Effector memory CD8-positive, alpha-beta T cell (primary cell): ENCODE data around the gene TBC1D10A.

Experiments
- ATAC-seq: fragments of 150-1000 bp; cut with Tn5 transposase; replicated peaks from 2 replicates; pipeline ENCODE4 v1.10.0; 2021; ENCODE audit warnings: mild to moderate bottlenecking, moderate library complexity
- DNase-seq, 3 experiments: peaks; one replicate each; pipeline ENCODE4 v3.0.0; 2021
- H3K27ac Mint-ChIP-seq, 2 donors: one replicate each; pipeline ENCODE4 v1.8.0; 2022; ENCODE audit warnings: mild to moderate bottlenecking in 2 of 2, mixed read lengths in 2 of 2, moderate library complexity in 2 of 2
- H3K27me3 Mint-ChIP-seq, 2 donors: one replicate each; pipeline ENCODE4 v1.8.0; 2022; ENCODE audit warnings: mixed read lengths in 2 of 2
- H3K36me3 Mint-ChIP-seq: one replicate; pipeline ENCODE4 v1.8.0; 2022; ENCODE audit warnings: mild to moderate bottlenecking, moderate library complexity, mixed read lengths; ENCODE audit not compliant: insufficient read depth
- H3K4me1 Mint-ChIP-seq, 2 donors: one replicate each; pipeline ENCODE4 v1.8.0; 2022; ENCODE audit warnings: low read depth in 2 of 2, mixed read lengths in 2 of 2
- H3K4me3 Mint-ChIP-seq, 2 donors: one replicate each; pipeline ENCODE4 v1.8.0; 2022; ENCODE audit warnings: mild to moderate bottlenecking in 2 of 2, mixed read lengths in 2 of 2, moderate library complexity in 2 of 2
- H3K9me3 Mint-ChIP-seq, 2 donors: one replicate each; pipeline ENCODE4 v1.8.0; 2022; ENCODE audit warnings: mixed read lengths in 2 of 2

TBC1D10A gene

DNA sequence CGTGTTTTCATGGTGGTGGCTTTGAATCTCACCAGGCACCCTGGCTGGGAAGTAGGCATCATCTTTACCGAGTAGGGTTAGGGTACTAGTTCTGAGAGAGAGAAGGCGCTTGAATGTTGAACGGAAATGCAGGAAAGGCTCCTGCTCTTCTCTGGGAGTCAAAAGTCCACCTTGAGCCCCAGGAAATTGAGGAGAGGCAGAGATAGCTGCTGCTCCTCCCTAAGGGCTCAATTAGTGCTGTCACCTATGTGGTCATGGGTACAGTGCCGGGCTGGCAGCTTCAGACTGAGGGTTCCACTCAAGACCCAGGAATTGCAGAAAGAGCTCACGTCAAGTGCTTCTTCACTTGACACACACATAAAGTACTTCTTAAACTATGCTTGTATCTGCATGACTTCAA lies 31.8 kb upstream of the TBC1D10A start:
- Mint-ChIP-seq H3K36me3 (peaks cover 44% of the 10 kb centered on the region), H3K27ac (no peak overlapping the region), H3K4me1 (peaks cover 33 to 42% of the 10 kb centered on the region in 2 donors), H3K27me3 (no peaks in the 10 kb centered on the region), H3K4me3 (peak overlapping the region in 1 of 2 donors; percentile 12), H3K9me3 (no peaks in the 10 kb centered on the region)
- DNase-seq (no peak), ATAC-seq (no peak)

DNA sequence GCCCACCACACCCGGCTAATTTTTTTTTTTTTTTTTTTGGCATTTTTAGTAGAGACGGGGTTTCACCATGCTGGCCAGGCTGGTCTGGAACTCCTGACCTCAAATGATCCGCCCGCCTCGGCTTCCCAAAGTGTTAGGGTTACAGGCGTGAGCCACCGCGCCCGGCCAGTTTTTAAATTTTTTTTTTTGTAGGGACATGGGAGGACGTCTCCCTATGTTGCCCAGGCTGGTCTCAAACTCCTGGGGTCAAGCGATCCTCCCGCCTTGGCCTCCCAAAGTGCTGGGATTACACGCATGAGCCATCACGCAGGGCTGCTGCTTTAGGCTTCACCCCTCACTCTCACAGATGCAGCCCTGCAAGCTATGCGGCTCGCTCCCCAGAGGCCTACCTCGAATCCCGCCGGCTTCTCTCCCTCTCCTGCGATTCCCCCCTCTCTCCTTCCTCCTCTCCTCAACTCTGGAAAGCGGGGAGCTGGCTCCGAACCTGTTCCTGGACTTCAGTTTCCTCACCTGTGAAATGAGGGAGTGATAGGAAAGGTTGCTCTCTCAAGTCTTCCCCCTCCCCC lies 31.0 kb upstream of the TBC1D10A start:
- Mint-ChIP-seq H3K9me3 (no peaks in the 10 kb centered on the region), H3K36me3 (peaks cover 44% of the 10 kb centered on the region), H3K27ac (peak overlapping the region; percentile 97), H3K27me3 (no peaks in the 10 kb centered on the region), H3K4me1 (peaks cover 35 to 49% of the 10 kb centered on the region in 2 donors), H3K4me3 (peak overlapping the region; percentile 91 to 94)
- ATAC-seq, result no peak
- no peak for DNase-seq

GRCh38 chr22:30357236-30357570 lies 30.5 kb upstream of the TBC1D10A start:
- peaks cover 46% of the 10 kb centered on the region for H3K36me3 Mint-ChIP-seq
- DNase-seq, result no peak

DNA sequence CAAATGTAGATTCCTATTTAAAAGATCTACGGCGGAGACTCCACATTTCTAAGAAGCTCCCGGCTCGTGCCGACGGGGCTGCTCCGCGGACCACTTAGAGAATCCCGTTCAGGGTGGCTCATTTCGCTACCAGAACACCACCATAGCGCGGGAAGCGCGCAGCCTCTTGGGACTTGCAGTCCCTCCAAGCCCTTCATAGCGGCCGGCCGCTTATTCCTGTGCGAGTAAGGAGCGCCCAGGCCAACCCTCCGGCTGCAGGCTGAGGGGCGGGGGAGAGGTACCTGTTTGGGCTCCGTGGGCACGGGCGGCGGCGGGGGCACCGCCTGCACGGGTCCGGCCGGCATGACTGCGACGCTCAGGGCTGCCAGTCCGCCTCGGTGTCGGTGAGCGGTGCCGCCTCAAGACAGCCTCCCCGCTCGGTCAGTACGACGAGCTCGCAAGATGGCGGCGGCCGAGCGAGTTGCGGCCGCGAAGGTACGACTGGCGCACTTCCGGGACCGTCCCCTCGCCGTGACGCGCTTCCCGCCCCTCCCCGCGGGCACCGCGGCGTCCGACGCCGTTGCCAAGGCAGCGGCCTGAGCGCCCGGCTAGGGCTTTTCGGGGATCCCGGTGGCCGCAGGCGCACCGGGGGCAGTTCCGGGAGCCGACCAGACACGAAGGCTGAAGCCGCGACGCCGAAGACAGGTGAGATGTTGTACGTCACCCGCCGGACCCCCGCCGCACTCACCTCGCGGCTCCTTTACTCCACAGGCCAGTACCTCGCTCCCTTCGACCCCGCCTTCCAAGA lies 29.9 kb upstream of the TBC1D10A start, which contains the start of the genes CCDC157 and SF3A1:
Gene CCDC157, plus strand, starts transcription at position 559 of the 787 bp plus-strand sequence. CDS start 8,994 bp downstream, outside the sequence.
Gene SF3A1, minus strand, starts transcription at position 446 of the 787 bp plus-strand sequence. Its CDS starts 102 bp downstream, at position 344.
- peak; percentile 81 to 87 (median 83) for DNase-seq
- Mint-ChIP-seq H3K36me3 (peaks cover 51% of the 10 kb centered on the region), H3K4me3 (peak within 1 kb of the TSS; percentile 91 to 94), H3K9me3 (no peaks in the 10 kb centered on the region), H3K4me1 (peaks cover 38 to 52% of the 10 kb centered on the region in 2 donors), H3K27ac (peak within 1 kb of the TSS; percentile 97), H3K27me3 (no peaks in the 10 kb centered on the region)
- ATAC-seq, result peak; percentile 86

More at GRCh38 chr22:30357236-30357570, 30.5 kb upstream of the TBC1D10A start:
- Mint-ChIP-seq H3K27me3 (no peaks in the 10 kb centered on the region), H3K27ac (peak overlapping the region; percentile 97), H3K4me1 (peaks cover 38 to 51% of the 10 kb centered on the region in 2 donors), H3K4me3 (peak overlapping the region; percentile 91 to 94), H3K9me3 (no peaks in the 10 kb centered on the region)
- peak; percentile 3 for ATAC-seq

DNA sequence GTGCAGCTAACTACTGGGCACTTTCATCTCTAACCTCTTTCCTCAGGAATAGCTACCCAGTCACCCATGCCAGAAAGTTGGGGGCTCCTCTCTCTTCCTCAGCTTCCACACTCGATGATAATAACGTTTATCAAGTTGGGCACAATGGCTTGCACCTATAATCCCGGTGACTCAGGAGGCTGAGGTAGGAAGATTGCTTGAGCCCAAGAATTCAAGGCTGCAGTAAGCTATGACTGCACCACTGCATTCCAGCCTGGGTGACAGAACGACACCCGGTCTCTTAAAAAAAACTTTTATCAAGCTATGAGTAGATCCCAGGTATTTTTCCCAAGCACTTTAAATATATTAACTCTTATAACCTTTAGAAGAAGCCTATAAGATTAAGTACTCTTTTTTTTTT lies 27.9 kb upstream of the TBC1D10A start:
- DNase-seq (no peak), ATAC-seq (no peak)
- Mint-ChIP-seq H3K4me3 (peak overlapping the region; percentile 91 to 94), H3K9me3 (no peaks in the 10 kb centered on the region), H3K27me3 (no peaks in the 10 kb centered on the region), H3K27ac (peak overlapping the region; percentile 97), H3K4me1 (peaks cover 43 to 68% of the 10 kb centered on the region in 2 donors), H3K36me3 (peaks cover 67% of the 10 kb centered on the region)

GRCh38 chr22:30351226-30351625 lies 24.5 kb upstream of the TBC1D10A start:
- no peak overlapping the region for H3K4me3 Mint-ChIP-seq
- no peaks in the 10 kb centered on the region for H3K9me3 Mint-ChIP-seq
- peaks cover 41 to 73% of the 10 kb centered on the region in 2 donors for H3K4me1 Mint-ChIP-seq
- ATAC-seq, result no peak
- H3K27me3 Mint-ChIP-seq, result no peaks in the 10 kb centered on the region
- peaks cover 80% of the 10 kb centered on the region for H3K36me3 Mint-ChIP-seq
- peak overlapping the region; percentile 23 to 25 for H3K27ac Mint-ChIP-seq
- no peak for DNase-seq

DNA sequence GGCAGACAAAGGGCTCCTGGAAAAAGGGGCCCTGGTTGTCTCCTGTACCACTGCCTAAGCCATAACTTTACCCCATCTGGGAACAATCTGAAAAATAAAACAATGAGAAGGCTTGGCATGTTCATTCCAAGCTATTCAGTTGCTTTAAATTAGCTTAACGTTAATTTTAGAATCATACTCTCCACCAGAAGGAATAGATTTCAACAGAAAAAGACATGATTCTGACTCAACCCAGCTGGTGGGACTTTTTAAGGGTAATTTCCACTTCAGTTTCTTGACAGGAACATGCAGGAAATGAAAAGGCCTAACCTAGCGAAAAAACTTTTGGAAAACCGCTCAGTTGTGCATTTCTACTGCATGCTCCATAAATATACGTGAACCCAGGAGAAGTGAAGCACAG lies 22.1 kb upstream of the TBC1D10A start:
- no peak for ATAC-seq
- no peaks in the 10 kb centered on the region for H3K27me3 Mint-ChIP-seq
- H3K27ac Mint-ChIP-seq, result peak overlapping the region; percentile 55 to 67
- no peak for DNase-seq
- H3K9me3 Mint-ChIP-seq, result no peaks in the 10 kb centered on the region
- peaks cover 85% of the 10 kb centered on the region for H3K36me3 Mint-ChIP-seq
- peaks cover 23 to 50% of the 10 kb centered on the region in 2 donors for H3K4me1 Mint-ChIP-seq
- H3K4me3 Mint-ChIP-seq, result peak overlapping the region; percentile 8 to 34

DNA sequence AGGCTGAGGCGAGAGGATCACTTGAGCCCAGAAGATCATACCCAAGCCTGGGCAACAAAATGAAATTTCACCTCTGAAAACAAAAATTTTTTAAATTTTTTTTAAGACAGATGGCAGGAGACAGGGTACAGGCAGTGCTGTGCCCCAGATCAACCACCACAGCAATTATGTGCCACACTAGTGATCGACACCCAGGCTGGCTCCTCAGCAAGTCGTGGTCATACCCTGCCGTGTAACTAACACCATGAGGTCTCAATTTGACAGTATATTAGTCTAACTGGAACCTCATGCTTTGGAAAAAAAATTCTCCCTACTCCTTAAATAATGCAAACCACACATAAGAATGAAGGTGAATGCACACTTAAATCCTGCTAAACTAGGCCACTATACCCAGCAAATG lies 21.7 kb upstream of the TBC1D10A start:
- Mint-ChIP-seq H3K36me3 (peaks cover 85% of the 10 kb centered on the region), H3K9me3 (no peaks in the 10 kb centered on the region), H3K4me3 (peak overlapping the region; percentile 8 to 34), H3K4me1 (peaks cover 21 to 46% of the 10 kb centered on the region in 2 donors), H3K27me3 (no peaks in the 10 kb centered on the region), H3K27ac (peak overlapping the region; percentile 55 to 67)
- no peak for ATAC-seq
- DNase-seq, result no peak

- ATAC-seq (no peak), DNase-seq (no peak)
- Mint-ChIP-seq H3K4me1 (peaks cover 16 to 37% of the 10 kb centered on the region in 2 donors), H3K9me3 (no peaks in the 10 kb centered on the region), H3K36me3 (peaks cover 87% of the 10 kb centered on the region), H3K27me3 (no peaks in the 10 kb centered on the region), H3K27ac (peak overlapping the region; percentile 57 to 67), H3K4me3 (no peak overlapping the region)
Observed at GRCh38 chr22:30347255-30347892, 20.6 kb upstream of the TBC1D10A start.

DNA sequence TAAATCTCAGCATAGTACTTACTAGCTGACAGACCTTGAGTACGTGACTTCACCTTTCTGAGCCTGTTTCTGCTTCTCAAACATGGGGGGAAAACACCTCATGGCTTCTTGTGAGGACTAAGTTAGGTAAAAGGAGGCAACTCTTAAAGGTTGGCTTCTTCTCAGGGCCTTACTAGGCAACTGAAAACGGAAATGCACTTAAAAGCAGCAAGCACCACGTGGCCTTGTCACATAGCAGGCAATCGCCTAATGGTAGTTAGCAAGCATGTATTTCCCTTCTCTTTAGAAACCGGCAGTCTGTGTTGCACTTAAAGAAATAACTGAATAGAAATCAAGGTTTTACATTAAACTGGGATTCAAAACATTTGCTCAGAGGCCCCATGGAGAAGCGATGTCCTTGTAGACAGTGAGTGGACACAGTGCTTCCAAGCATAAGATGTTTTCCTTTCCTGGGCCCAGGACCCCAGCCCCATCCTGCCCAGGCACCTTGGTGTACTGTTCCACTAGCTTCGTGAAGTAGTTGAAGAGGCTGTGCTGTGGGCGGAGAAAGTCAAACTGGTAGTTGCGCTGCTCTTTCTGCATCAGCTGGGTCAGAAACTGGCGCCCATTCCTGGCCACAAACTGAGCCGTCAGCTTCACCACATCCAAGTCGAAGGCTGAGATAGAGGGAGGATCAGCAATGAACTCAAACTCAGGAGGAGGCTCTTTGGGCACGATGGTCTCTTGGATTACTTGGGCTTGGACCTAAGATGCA lies 17.9 kb upstream of the TBC1D10A start:
- no peak overlapping the region for H3K27ac Mint-ChIP-seq
- ATAC-seq (no peak), DNase-seq (no peak)
- peaks cover 87% of the 10 kb centered on the region for H3K36me3 Mint-ChIP-seq
- H3K4me3 Mint-ChIP-seq, result no peak overlapping the region
- H3K4me1 Mint-ChIP-seq, result peaks cover 11 to 17% of the 10 kb centered on the region in 2 donors
- H3K9me3 Mint-ChIP-seq, result no peaks in the 10 kb centered on the region
- H3K27me3 Mint-ChIP-seq, result no peaks in the 10 kb centered on the region

DNA sequence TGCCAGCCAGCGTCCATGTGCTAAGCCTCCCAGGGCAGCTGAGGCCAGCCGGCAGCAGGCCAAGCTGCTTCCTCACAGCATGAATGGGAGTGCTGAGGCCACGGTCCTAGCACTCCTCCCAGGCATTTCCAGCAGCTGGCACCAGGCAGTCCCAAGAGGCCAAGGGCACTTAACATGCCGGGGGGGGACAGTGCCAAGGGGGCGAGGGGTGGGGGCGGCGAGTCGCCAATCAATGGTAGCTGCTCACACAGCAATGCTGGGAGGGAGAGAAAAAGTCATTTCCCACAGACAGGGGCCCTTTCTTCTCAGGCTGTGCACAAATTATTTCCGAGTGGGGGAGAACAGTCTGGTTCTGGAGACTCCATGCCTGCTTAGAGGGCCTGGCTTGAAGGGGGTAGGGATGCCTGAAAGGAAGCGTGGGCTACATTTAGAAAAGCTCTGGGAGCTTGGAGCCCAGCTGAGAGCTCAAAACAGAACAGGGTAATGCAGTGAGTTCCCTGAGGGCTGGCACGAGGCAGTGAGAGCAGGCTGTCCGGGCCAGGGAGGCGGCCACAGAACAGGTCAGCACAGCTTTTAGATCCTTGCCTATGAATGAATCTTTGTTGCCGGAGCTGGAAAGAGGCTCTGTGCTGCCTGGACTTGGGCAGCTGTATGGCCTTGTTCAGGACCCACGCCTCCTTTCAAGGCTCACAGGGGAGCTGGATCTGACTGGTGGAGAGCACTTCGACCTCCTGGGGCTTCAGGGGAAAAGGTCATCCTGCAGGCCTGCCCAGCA lies 14.4 kb upstream of the TBC1D10A start:
- no peak for DNase-seq

GRCh38 chr22:30338802-30339201 lies 12.1 kb upstream of the TBC1D10A start:
- no peaks in the 10 kb centered on the region for H3K9me3 Mint-ChIP-seq
- DNase-seq (no peak), ATAC-seq (no peak)
- no peak overlapping the region for H3K4me3 Mint-ChIP-seq
- peaks cover 95% of the 10 kb centered on the region for H3K36me3 Mint-ChIP-seq
- no peaks in the 10 kb centered on the region for H3K27me3 Mint-ChIP-seq
- peak overlapping the region in 1 of 2 donors; percentile 59 for H3K27ac Mint-ChIP-seq
- H3K4me1 Mint-ChIP-seq, result no peaks in the 10 kb centered on the region

More for the DNA sequence above, 14.4 kb upstream of the TBC1D10A start:
- Mint-ChIP-seq H3K27me3 (no peaks in the 10 kb centered on the region), H3K4me1 (peaks cover 0 to under 1% of the 10 kb centered on the region in 2 donors), H3K27ac (peak overlapping the region in 1 of 2 donors; percentile 38), H3K9me3 (no peaks in the 10 kb centered on the region), H3K36me3 (peaks cover 92% of the 10 kb centered on the region), H3K4me3 (no peak overlapping the region)
- ATAC-seq, result no peak
